Right renal cortex interstitium (tissue), 3 donors: ENCODE results near the gene PIK3R6. TPM values are rescaled to one million over a fixed set of nuclear protein-coding genes. Genes with fewer than 3 reads are reported as not detected.

Experiments
- DNase-seq, 3 donors: peaks; one replicate each; pipeline ENCODE4 v3.0.0-alpha.2; 2013; ENCODE audit warnings: low read depth in 3 of 3, low spot score in 2 of 3
- polyA plus RNA-seq, 3 donors: library from polyadenylated mRNA; unstranded; fragments of 120-200 nt; gene quantifications; one replicate each; pipeline ENCODE4 v1.2.1, GENCODE V29; 2013; ENCODE audit not compliant: insufficient read length in 3 of 3

Gene PIK3R6
- polyA plus RNA-seq, 3 donors = 1.1 to 1.2 (median 1.2) TPM

- no peak for DNase-seq
Measured at GRCh38 chr17:8800656-8801055, 66.8 kb downstream of the PIK3R6 start.

- DNase-seq = no peak
Measured at GRCh38 chr17:8799570-8800212, 67.8 kb downstream of the PIK3R6 start.

- no peak for DNase-seq
Measured at GRCh38 chr17:8798846-8799569, 68.5 kb downstream of the PIK3R6 start, which contains the start of gene MFSD6L. Gene MFSD6L, minus strand, starts transcription at chr17:8799365. Its CDS starts 245 bp downstream, at chr17:8799120.

GRCh38 chr17:8798176-8798845 lies 69.2 kb downstream of the PIK3R6 start:
- DNase-seq = no peak

GRCh38 chr17:8797621-8798175 lies 69.8 kb downstream of the PIK3R6 start:
- DNase-seq = no peak

GRCh38 chr17:8794636-8795035 lies 72.8 kb downstream of the PIK3R6 start:
- no peak for DNase-seq

GRCh38 chr17:8793649-8794048 lies 73.8 kb downstream of the PIK3R6 start:
- DNase-seq = no peak

GRCh38 chr17:8792646-8793045 lies 74.8 kb downstream of the PIK3R6 start:
- no peak for DNase-seq

GRCh38 chr17:8791910-8792270 lies 75.6 kb downstream of the PIK3R6 start:
- no peak for DNase-seq

- no peak for DNase-seq
Measured at GRCh38 chr17:8791248-8791909, 76.1 kb downstream of the PIK3R6 start.

GRCh38 chr17:8789743-8790142 lies 77.7 kb downstream of the PIK3R6 start:
- DNase-seq = no peak

GRCh38 chr17:8788998-8789397 lies 78.5 kb downstream of the PIK3R6 start:
- no peak for DNase-seq

- peak; percentile 62 to 77 (median 65) for DNase-seq
Measured at GRCh38 chr17:8785547-8786413, 81.7 kb downstream of the PIK3R6 start.

GRCh38 chr17:8782176-8782575 lies 85.3 kb downstream of the PIK3R6 start:
- DNase-seq = no peak

- DNase-seq = no peak
Measured at GRCh38 chr17:8781776-8782175, 85.7 kb downstream of the PIK3R6 start.

GRCh38 chr17:8776881-8777280 lies 90.6 kb downstream of the PIK3R6 start:
- DNase-seq = no peak

GRCh38 chr17:8776248-8776647 lies 91.2 kb downstream of the PIK3R6 start:
- DNase-seq = no peak

- DNase-seq = no peak
Measured at GRCh38 chr17:8766731-8767130, 100.7 kb downstream of the PIK3R6 start.

GRCh38 chr17:8762012-8762411 lies 105.5 kb downstream of the PIK3R6 start:
- no peak for DNase-seq

GRCh38 chr17:8758137-8758596 lies 109.3 kb downstream of the PIK3R6 start, which contains the start of gene SPDYE4:
Gene SPDYE4, minus strand, starts transcription at chr17:8758546. Its CDS starts 164 bp downstream, at chr17:8758382.
- no peak for DNase-seq
